HG03135 (cell line): Measurements from ENCODE around the gene GSTM4.
"Not testable (repeated sequence)": the region's sequence is repeated elsewhere in the genome, so short reads cannot be mapped to it uniquely, and the experiment has no call there.

Experiments
- ATAC-seq: cut with Tn5 transposase; IDR thresholded peaks from one replicate; pipeline ENCODE4 v1.9.1; 2021; ENCODE audit warnings: mild to moderate bottlenecking, moderate library complexity; ENCODE audit not compliant: unreplicated experiment

Gene GSTM4

DNA sequence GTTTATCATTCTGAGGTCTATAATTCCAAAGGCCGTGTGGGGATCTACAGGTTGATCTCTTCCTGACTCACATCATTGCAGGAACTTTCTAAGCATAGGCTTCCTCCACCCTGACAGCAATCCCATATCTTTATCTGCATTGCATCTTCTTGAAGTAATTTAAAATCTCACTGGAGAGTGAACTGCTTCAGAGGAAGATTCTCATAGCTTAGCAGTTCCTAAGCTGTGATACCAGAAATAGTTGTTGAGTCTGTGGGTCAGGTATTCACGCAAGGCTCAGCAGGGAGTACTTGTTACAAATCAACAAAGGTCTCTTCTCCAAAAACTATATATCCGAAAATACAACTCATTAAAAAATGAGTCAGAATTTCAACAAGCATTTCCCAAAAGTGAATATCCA, 39.2 kb downstream of the GSTM4 start:
- ATAC-seq: not testable (repeated sequence)

DNA sequence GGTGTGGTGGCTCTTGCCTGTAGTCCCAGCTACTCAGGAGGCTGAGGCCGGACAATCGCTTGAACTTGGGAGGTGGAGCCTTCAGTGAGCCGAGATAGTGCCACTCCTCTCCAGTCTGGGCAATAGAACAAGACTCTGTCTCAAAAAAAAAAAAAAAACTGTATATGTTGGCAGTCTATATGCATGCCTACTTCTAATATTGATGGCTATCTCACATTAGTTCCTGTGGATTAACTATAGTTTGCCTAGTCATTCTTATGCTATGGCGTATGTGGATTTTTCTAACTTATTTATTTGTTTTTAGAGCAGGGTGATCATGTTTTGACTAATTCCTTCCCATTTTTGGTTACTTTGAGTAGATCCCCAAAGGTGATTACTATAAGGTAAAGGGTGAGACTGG, 41.2 kb downstream of the GSTM4 start:
- ATAC-seq: no peak

DNA sequence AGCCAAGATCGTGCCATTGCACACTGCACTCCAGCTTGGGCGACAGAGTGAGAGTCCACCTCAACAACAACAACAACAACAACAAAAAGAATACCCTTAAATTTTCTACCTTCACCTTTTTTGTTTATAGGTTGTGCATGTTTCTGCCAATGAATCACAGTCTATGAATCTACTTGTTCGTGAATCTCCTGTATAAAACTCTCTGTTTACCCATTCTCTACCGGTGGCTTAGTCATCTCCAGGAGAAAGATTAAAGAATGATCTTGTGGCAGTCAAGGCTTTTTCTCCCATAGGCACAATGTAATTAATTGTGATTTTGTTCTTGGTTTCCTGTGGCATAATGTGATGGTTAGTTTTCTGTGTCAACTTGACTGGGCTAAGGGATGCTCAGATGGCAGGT, 42.0 kb downstream of the GSTM4 start:
- ATAC-seq: not testable (repeated sequence)

DNA sequence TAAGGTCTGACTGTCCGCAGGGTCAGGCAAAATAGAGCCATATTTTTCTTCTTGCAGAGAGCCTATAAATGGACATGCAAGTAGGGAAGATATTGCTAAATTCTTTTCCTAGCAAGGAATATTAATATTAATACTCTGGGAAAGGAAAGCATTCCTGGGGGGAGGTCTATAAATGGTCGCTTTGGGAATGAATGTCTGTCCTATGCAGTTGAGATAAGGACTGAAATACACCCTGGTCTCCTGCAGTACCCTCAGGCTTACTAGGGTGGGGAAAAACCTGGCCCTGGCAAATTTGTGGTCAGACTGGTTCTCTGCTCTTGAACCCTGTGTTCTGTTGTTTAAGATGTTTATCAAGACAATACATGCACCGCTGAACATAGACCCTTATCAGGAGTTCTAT, 47.0 kb downstream of the GSTM4 start:
- not testable (repeated sequence) for ATAC-seq

DNA sequence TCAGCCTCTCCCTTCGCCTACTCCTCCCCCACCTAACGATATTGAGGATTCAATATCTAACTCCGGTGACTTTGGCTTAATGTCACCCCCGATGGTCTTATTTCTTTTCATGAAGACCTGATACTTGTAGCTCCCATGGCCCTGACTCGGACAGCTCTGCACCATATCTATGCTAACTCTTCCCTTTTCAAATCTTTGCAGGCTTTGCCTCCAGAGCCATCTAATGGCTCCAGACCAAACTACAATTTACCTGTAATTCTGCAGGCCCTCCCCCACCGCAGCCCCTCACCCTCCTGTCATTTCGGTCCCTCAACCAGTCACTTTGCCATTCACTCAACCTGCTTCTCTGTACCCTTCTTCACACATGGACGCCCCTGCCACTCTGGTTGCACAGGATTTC, 48.3 kb downstream of the GSTM4 start:
- ATAC-seq: no peak

DNA sequence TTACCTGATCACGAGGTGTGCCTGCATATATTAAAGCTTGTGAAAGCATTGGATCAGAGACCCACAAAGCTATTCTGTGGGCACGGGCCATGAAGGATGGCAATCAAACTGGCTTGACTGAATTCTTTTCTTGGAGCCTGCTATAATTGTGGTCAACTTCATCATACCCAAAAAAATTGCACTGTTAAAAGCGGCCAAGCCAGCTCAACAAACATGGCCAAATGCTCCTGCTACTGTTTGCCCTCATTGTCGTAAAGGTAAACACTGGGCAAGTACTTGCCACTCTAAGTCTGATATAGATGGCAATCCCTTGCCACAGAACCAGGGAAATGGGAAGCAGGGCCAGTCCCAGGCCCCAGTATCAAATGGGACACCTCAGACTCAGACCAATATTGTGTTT, 49.5 kb downstream of the GSTM4 start:
- ATAC-seq: no peak

DNA sequence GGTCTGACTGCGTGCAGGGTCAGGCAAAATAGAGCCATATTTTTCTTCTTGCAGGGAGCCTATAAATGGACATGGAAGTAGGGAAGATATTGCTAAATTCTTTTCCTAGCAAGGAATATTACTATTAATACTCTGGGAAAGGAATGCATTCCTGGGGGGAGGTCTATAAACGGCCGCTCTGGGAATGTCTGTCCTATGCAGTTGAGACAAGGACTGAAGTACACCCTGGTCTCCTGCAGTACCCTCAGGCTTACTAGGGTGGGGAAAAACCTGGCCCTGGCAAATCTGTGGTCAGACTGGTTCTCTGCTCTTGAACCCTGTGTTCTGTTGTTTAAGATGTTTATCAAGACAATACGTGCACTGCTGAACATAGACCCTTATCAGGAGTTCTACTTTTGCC, 53.0 kb downstream of the GSTM4 start:
- ATAC-seq: not testable (repeated sequence)

DNA sequence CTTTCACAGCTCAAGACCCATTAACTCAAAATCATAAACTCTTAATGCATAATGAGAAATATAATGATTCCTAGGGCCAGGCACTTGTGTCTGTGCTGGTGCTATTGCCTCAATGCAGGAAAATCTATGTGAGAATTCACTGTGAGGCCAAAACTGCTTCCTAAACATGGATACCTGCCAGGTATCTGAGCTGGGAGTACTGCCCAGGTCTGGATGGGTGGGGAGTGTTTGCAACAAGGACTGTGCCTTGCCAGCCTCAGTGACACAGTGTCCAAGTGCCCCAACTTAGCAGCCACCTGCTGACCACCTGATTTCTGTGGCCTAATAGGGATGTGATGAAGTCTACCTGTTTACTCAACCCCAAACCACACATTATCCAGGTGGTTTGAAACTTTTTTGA, 53.9 kb downstream of the GSTM4 start:
- not testable (repeated sequence) for ATAC-seq
